Measurements from ENCODE around the gene STK10. TPM values are rescaled to one million over a fixed set of nuclear protein-coding genes. Genes with fewer than 3 reads are reported as not detected.

STK10 gene
- polyA plus RNA-seq, 1 experiment: 14.3 TPM

- no peak for DNase-seq (ENCODE audit: low read depth)
- CTCF ChIA-PET: interaction anchor here (0.9 to 1.6 kb wide), 3 partner anchors 15 to 133 kb away, joined by 3 to 12 read pairs (median 3); no protein-coding TSS in a partner anchor
- Histone ChIP-seq H3K36me3 (ENCODE audit: control insufficient read depth, insufficient read depth, low read length) (peaks cover 18% of the 10 kb centered on the region), H3K4me3 (ENCODE audit: low read depth, low read length) (no peak overlapping the region), H3K27me3 (ENCODE audit: control insufficient read depth, insufficient read depth, low read length) (no peaks in the 10 kb centered on the region)
- TF ChIP-seq CTCF (IDR thresholded peaks at IDR 0.05; ENCODE audit: insufficient read depth, low read depth, low read length): no peak
- POLR2A ChIA-PET: no interaction called here
Measured at GRCh38 chr5:172044631-172045314, 143.3 kb downstream of the STK10 start.

DNA sequence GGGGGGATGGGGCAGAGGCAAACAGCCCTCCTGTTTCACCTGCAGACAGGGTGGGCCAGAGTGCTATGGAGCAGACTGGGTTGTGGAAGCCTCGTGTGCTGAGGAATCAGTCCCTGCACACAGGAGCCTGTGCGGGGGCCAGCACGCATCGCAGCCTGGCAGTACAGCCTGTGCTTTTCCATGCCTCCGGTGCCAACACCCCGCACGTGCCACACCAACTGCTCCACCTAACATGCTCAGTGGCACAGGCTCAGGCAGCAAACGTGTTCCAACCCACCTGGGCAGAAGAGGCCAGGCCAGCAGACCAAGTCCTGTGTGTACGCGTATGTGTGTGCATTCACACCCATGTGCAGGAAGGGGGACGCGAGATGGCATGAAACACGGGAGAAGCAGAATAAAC is 144.2 kb downstream of the STK10 start:
- Histone ChIP-seq H3K36me3 (ENCODE audit: control insufficient read depth, insufficient read depth, low read length) (peaks cover 14% of the 10 kb centered on the region), H3K27me3 (ENCODE audit: control insufficient read depth, insufficient read depth, low read length) (no peaks in the 10 kb centered on the region), H3K4me3 (ENCODE audit: low read depth, low read length) (no peak overlapping the region)
- DNase-seq (ENCODE audit: low read depth): no peak
- TF ChIP-seq CTCF (IDR thresholded peaks at IDR 0.05; ENCODE audit: insufficient read depth, low read depth, low read length): no peak
- POLR2A ChIA-PET: no interaction called here
- CTCF ChIA-PET: no interaction called here

DNA sequence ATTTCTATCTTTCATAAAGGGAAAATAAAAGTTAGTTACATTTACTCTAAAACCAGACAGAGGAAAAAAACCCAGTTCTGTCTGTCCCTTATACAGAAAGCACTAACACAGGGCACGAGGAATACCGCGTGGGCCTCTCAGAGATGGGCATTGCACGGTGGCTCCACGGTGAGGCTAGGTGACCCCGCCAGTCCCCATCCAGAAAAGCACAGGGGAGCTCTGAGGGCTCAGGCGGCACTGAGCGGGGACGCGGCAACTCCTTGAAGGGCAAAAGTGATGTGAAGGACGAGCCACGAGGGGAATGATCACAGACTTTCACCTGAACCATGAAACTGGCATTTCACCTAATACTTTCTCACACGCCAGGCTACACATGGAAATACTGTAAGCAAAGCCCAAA is 145.8 kb downstream of the STK10 start:
- ChIA-PET POLR2A (no interaction called here), CTCF (interaction anchor here (0.7 to 4.9 kb wide), 4 partner anchors 16 to 146 kb away, joined by 3 to 63 read pairs (median 4); partner anchors contain the start of gene STK10)
- Histone ChIP-seq H3K36me3 (ENCODE audit: control insufficient read depth, insufficient read depth, low read length) (peaks cover 9% of the 10 kb centered on the region), H3K4me3 (ENCODE audit: low read depth, low read length) (no peak overlapping the region), H3K27me3 (ENCODE audit: control insufficient read depth, insufficient read depth, low read length) (no peaks in the 10 kb centered on the region)
- DNase-seq (ENCODE audit: low read depth): no peak
- TF ChIP-seq CTCF (IDR thresholded peaks at IDR 0.05; ENCODE audit: insufficient read depth, low read depth, low read length): no peak

GRCh38 chr5:172038167-172038566 is 149.9 kb downstream of the STK10 start:
- ChIA-PET CTCF (no interaction called here), POLR2A (no interaction called here)
- TF ChIP-seq CTCF (IDR thresholded peaks at IDR 0.05; ENCODE audit: insufficient read depth, low read depth, low read length): no peak
- no peak for DNase-seq (ENCODE audit: low read depth)
- Histone ChIP-seq H3K27me3 (ENCODE audit: control insufficient read depth, insufficient read depth, low read length) (no peaks in the 10 kb centered on the region), H3K36me3 (ENCODE audit: control insufficient read depth, insufficient read depth, low read length) (no peaks in the 10 kb centered on the region), H3K4me3 (ENCODE audit: low read depth, low read length) (no peak overlapping the region)

- POLR2A ChIA-PET: no interaction called here
- Histone ChIP-seq H3K27me3 (ENCODE audit: control insufficient read depth, insufficient read depth, low read length) (no peaks in the 10 kb centered on the region), H3K36me3 (ENCODE audit: control insufficient read depth, insufficient read depth, low read length) (no peaks in the 10 kb centered on the region), H3K4me3 (ENCODE audit: low read depth, low read length) (no peak overlapping the region)
- no peak for DNase-seq (ENCODE audit: low read depth)
- CTCF ChIA-PET: interaction anchor here (2.6 kb wide), 1 partner anchor 123 kb away, joined by 22 read pairs; no protein-coding TSS in a partner anchor
- TF ChIP-seq CTCF (IDR thresholded peaks at IDR 0.05; ENCODE audit: insufficient read depth, low read depth, low read length): no peak
Measured at GRCh38 chr5:172035049-172035448, 153.0 kb downstream of the STK10 start.

Measured in BJ (cell line).